B cell (primary cell): ENCODE measurements around the gene NSG1.

Source experiments
- CTCF ChIP-seq: fragments of 200-600 bp; IDR thresholded peaks from one replicate; pipeline ENCODE4 v1.8.0; 2022; ENCODE audit warnings: antibody characterized with exemption, mild to moderate bottlenecking
- EZH2 ChIP-seq: IDR thresholded peaks from 2 replicates; pipeline ENCODE4 v1.6.1; 2012; ENCODE audit warnings: borderline replicate concordance, low read depth, mild to moderate bottlenecking, moderate library complexity, low read length; ENCODE audit not compliant: insufficient read depth, poor library complexity, severe bottlenecking

- TF ChIP-seq CTCF (no peak), EZH2 (no peak)
Observed at GRCh38 chr4:4425119-4425690, 38.3 kb downstream of the NSG1 start.
